ENCODE measurements around the gene GDPD2. TPM values are rescaled to one million over a fixed set of nuclear protein-coding genes. Genes with fewer than 3 reads are reported as not detected.

GDPD2 gene
- total RNA-seq, 1 donor from 2014 or later = not detected

DNA sequence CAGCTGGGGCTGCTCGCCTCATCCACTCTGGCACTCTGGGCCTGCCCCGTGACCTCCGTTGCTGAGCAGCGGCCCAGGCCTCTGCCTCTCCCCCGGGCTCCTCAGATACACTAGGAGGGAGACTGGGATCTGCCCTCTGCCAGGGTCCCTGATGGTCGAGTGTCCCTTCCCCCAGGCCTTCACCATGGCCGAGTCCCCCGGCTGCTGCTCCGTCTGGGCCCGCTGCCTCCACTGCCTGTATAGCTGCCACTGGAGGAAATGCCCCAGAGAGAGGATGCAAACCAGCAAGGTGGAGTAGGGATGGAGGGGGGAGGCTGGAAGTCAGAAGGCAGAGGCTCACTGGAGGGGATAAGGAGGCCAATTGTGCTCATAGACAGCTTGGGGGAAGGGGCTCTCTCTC lies 1.7 kb downstream of the GDPD2 start:
- DNase-seq = no peak
- H3K36me3 Mint-ChIP-seq (ENCODE audit: unreplicated experiment) = no peaks in the 10 kb centered on the region
- peaks cover 2% of the 10 kb centered on the region for H3K27me3 Mint-ChIP-seq (ENCODE audit: unreplicated experiment)
- H3K9me3 Mint-ChIP-seq (ENCODE audit: unreplicated experiment) = no peaks in the 10 kb centered on the region
- H3K27ac Mint-ChIP-seq (ENCODE audit: unreplicated experiment) = no peak overlapping the region
- no peak overlapping the region for H3K4me3 Mint-ChIP-seq (ENCODE audit: unreplicated experiment)
- no peaks in the 10 kb centered on the region for H3K4me1 Mint-ChIP-seq (ENCODE audit: low read depth, unreplicated experiment)
- TF ChIP-seq, protein P1, sequence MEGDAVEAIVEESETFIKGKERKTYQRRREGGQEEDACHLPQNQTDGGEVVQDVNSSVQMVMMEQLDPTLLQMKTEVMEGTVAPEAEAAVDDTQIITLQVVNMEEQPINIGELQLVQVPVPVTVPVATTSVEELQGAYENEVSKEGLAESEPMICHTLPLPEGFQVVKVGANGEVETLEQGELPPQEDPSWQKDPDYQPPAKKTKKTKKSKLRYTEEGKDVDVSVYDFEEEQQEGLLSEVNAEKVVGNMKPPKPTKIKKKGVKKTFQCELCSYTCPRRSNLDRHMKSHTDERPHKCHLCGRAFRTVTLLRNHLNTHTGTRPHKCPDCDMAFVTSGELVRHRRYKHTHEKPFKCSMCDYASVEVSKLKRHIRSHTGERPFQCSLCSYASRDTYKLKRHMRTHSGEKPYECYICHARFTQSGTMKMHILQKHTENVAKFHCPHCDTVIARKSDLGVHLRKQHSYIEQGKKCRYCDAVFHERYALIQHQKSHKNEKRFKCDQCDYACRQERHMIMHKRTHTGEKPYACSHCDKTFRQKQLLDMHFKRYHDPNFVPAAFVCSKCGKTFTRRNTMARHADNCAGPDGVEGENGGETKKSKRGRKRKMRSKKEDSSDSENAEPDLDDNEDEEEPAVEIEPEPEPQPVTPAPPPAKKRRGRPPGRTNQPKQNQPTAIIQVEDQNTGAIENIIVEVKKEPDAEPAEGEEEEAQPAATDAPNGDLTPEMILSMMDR (IDR thresholded peaks at IDR 0.05; ENCODE audit: partially characterized antibody, unreplicated experiment) = no peak

DNA sequence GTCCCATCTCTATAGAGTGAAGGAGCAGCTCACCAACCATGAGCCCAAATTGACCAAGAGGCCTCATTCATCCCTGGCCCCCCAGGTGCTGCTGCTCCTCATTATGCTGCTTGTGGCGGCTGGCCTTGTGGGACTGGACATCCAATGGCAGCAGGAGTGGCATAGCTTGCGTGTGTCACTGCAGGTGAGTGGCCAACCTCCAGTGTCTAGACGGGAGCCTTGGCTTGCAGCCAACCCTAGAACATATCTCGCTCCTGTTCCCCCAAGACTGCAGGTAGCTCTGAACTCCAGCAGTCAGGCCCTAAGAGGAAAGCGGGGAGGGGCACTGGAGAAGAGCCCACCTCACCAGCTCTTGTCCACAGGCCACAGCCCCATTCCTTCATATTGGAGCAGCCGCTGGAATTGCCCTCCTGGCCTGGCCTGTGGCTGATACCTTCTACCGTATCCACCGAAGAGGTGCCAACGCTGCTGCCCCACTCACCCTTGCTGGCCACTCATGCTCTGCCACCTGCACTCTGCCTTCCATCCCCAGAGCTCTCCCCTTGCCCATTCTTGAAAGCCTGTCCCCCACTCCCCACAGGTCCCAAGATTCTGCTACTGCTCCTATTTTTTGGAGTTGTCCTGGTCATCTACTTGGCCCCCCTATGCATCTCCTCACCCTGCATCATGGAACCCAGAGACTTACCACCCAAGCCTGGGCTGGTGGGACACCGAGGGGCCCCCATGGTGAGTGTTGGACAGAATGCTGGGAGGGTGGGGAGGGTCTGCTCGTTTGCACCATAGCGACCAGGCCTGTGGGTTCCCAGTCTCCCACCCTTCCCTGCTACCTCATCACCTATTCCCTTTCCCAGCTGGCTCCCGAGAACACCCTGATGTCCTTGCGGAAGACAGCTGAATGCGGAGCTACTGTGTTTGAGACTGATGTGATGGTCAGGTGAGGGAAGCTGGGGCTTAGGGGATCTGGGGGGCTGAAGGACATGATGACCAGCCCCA lies 3.5 kb downstream of the GDPD2 start:
- Mint-ChIP-seq H3K27me3 (ENCODE audit: unreplicated experiment) (peaks cover 4% of the 10 kb centered on the region), H3K36me3 (ENCODE audit: unreplicated experiment) (no peaks in the 10 kb centered on the region), H3K4me1 (ENCODE audit: low read depth, unreplicated experiment) (no peaks in the 10 kb centered on the region), H3K27ac (ENCODE audit: unreplicated experiment) (no peak overlapping the region), H3K4me3 (ENCODE audit: unreplicated experiment) (no peak overlapping the region), H3K9me3 (ENCODE audit: unreplicated experiment) (no peaks in the 10 kb centered on the region)
- no peak for DNase-seq
- TF ChIP-seq, protein P1 (IDR thresholded peaks at IDR 0.05; ENCODE audit: partially characterized antibody, unreplicated experiment) = no peak

DNA sequence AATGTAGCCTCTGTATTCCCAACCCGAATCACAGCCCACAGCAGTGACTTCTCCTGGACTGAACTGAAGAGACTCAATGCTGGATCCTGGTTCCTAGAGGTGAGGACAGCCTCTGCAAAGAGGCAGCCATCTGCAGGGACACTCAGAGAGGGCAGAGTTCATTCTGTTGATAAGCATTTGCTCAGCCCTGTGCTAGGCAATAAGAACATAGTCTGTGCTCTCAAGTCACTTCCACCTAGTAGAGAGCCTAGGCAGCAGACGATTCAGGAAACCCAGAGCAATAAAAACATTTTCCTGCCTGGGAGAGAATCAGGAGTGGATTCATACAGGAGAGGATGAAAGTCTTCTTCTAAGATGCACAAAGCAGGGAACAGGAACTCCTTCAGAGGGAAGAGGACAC lies 4.3 kb downstream of the GDPD2 start:
- no peak for DNase-seq
- Mint-ChIP-seq H3K4me1 (ENCODE audit: low read depth, unreplicated experiment) (no peaks in the 10 kb centered on the region), H3K36me3 (ENCODE audit: unreplicated experiment) (no peaks in the 10 kb centered on the region), H3K4me3 (ENCODE audit: unreplicated experiment) (no peak overlapping the region), H3K9me3 (ENCODE audit: unreplicated experiment) (no peaks in the 10 kb centered on the region), H3K27me3 (ENCODE audit: unreplicated experiment) (peaks cover 4% of the 10 kb centered on the region), H3K27ac (ENCODE audit: unreplicated experiment) (no peak overlapping the region)
- TF ChIP-seq, protein P1 (IDR thresholded peaks at IDR 0.05; ENCODE audit: partially characterized antibody, unreplicated experiment) = no peak

DNA sequence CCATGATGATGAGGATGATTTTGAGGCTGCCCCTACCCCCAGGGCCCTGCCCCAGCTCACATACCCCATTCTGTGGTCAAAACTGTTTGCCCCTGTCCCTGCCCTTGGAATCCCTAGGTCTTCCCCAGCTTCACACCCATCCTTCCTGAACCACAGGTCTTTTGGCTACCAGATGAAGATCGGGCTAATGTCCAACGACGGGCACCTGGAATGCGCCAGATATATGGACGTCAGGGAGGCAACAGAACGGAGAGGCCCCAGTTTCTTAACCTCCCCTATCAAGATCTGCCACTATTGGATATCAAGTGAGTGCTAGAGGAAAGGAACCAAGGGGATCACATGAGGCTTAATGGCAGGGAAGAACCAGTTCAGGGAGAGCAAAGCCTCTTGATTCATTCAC lies 6.6 kb downstream of the GDPD2 start:
- Mint-ChIP-seq H3K27ac (ENCODE audit: unreplicated experiment) (no peak overlapping the region), H3K27me3 (ENCODE audit: unreplicated experiment) (peaks cover 7% of the 10 kb centered on the region), H3K9me3 (ENCODE audit: unreplicated experiment) (no peaks in the 10 kb centered on the region), H3K4me1 (ENCODE audit: low read depth, unreplicated experiment) (no peaks in the 10 kb centered on the region), H3K36me3 (ENCODE audit: unreplicated experiment) (no peaks in the 10 kb centered on the region), H3K4me3 (ENCODE audit: unreplicated experiment) (no peak overlapping the region)
- no peak for DNase-seq
- TF ChIP-seq, protein P1 (IDR thresholded peaks at IDR 0.05; ENCODE audit: partially characterized antibody, unreplicated experiment) = no peak
